WTC11 (cell line): Measurements from ENCODE around the gene FAM20A. TPM values are rescaled to one million over a fixed set of nuclear protein-coding genes. Genes with fewer than 3 reads are reported as not detected.
"Not testable (repeated sequence)": the region's sequence is repeated elsewhere in the genome, so short reads cannot be mapped to it uniquely, and the experiment has no call there.

Experiments
- ATAC-seq: fragments of 200-7000 bp; cut with Tn5 transposase; 2 replicates; pipeline ENCODE4 v1.10.0; 2021; ENCODE audit warnings: mild to moderate bottlenecking, moderate library complexity
- CTCF ChIA-PET: fragments of 300-600 bp; sonication (Branson Sonifier 250); formaldehyde crosslinking; loops from one replicate; lab custom pipeline; 2021; ENCODE audit warnings: antibody characterized with exemption; lab: Charles Lee
- POLR2A ChIA-PET: fragments of 350-600 bp; sonication (Branson Sonifier 250); formaldehyde crosslinking; loops from one replicate; lab custom pipeline; 2021; ENCODE audit warnings: antibody characterized with exemption; lab: Charles Lee
- DNase-seq: peaks from one replicate; pipeline ENCODE4 v3.0.0; 2021; ENCODE audit warnings: low spot score
- H3K27ac Mint-ChIP-seq: 2 replicates; pipeline ENCODE4 v1.8.0; 2021; ENCODE audit warnings: mixed read lengths
- H3K27me3 Mint-ChIP-seq: 2 replicates; pipeline ENCODE4 v1.8.0; 2021; ENCODE audit warnings: low read depth, mild to moderate bottlenecking, moderate library complexity, mixed read lengths
- H3K36me3 Mint-ChIP-seq: 2 replicates; pipeline ENCODE4 v1.8.0; 2021; ENCODE audit warnings: mixed read lengths
- H3K4me1 Mint-ChIP-seq: 2 replicates; pipeline ENCODE4 v1.8.0; 2022; ENCODE audit warnings: mixed read lengths
- H3K4me3 Mint-ChIP-seq: 2 replicates; pipeline ENCODE4 v1.8.0; 2021; ENCODE audit warnings: mild to moderate bottlenecking, moderate library complexity, mixed read lengths
- H3K9me3 Mint-ChIP-seq: 2 replicates; pipeline ENCODE4 v1.8.0; 2021; ENCODE audit warnings: mixed read lengths
- CREB1 ChIP-seq: sonication (generic); formaldehyde crosslinking; IDR thresholded peaks from 2 replicates; pipeline ENCODE4 v1.8.0; 2023; ENCODE audit warnings: mild to moderate bottlenecking, missing genetic modification reagents
- FOXJ3 ChIP-seq: sonication (generic); formaldehyde crosslinking; IDR thresholded peaks from 2 replicates; pipeline ENCODE4 v1.9.0; 2021; ENCODE audit warnings: missing genetic modification reagents, mild to moderate bottlenecking, borderline replicate concordance
- GTF2I ChIP-seq: fragments of 250-450 bp; sonication (Bioruptor Pico); conservative IDR thresholded peaks from 2 replicates; pipeline ENCODE4 v1.4.0; 2021; ENCODE audit warnings: mild to moderate bottlenecking
- NR2C2 ChIP-seq: sonication (generic); formaldehyde crosslinking; IDR thresholded peaks from 2 replicates; pipeline ENCODE4 v1.8.0; 2022; ENCODE audit warnings: mild to moderate bottlenecking, missing genetic modification reagents
- RELA ChIP-seq: sonication (generic); formaldehyde crosslinking; IDR thresholded peaks from 2 replicates; pipeline ENCODE4 v1.8.1; 2022; ENCODE audit warnings: missing genetic modification reagents, mild to moderate bottlenecking, borderline replicate concordance
- SMAD3 ChIP-seq: sonication (generic); formaldehyde crosslinking; IDR thresholded peaks from 2 replicates; pipeline ENCODE4 v1.8.0; 2022; ENCODE audit warnings: missing genetic modification reagents, mild to moderate bottlenecking, borderline replicate concordance
- SOX15 ChIP-seq: fragments of 250-450 bp; sonication (Bioruptor Pico); IDR thresholded peaks from 2 replicates; pipeline ENCODE4 v1.9.0; 2021; ENCODE audit warnings: mild to moderate bottlenecking
- ZNF121 ChIP-seq: sonication (generic); formaldehyde crosslinking; IDR thresholded peaks from 2 replicates; pipeline ENCODE4 v1.8.0; 2023; ENCODE audit warnings: missing genetic modification reagents
- total RNA-seq: library from RNA; stranded (reverse); gene quantifications from 3 replicates; pipeline ENCODE4 v1.2.3, GENCODE V29; 2021
- TF ChIP-seq, protein P1 (sequence below): sonication (generic); formaldehyde crosslinking; IDR thresholded peaks from 2 replicates; pipeline ENCODE4 v1.8.1; 2022; ENCODE audit warnings: missing genetic modification reagents, borderline replicate concordance
- TF ChIP-seq, protein P2 (sequence below): sonication (generic); formaldehyde crosslinking; IDR thresholded peaks from 2 replicates; pipeline ENCODE4 v1.8.0; 2022; ENCODE audit warnings: mild to moderate bottlenecking, missing genetic modification reagents
- TF ChIP-seq, protein P3 (sequence below): fragments of 250-450 bp; sonication (Bioruptor Pico); IDR thresholded peaks from 2 replicates; pipeline ENCODE4 v1.9.0; 2021; ENCODE audit warnings: moderate library complexity, mild to moderate bottlenecking, inconsistent platforms, borderline replicate concordance
- TF ChIP-seq, protein P4 (sequence below): sonication (generic); formaldehyde crosslinking; conservative IDR thresholded peaks from 2 replicates; pipeline ENCODE4 v1.8.1; 2022; ENCODE audit warnings: mild to moderate bottlenecking, missing genetic modification reagents
- TF ChIP-seq, protein P5 (sequence below): sonication (generic); formaldehyde crosslinking; IDR thresholded peaks from 2 replicates; pipeline ENCODE4 v1.8.1; 2023; ENCODE audit warnings: mild to moderate bottlenecking, missing genetic modification reagents
- TF ChIP-seq, protein P6 (sequence below): sonication (generic); formaldehyde crosslinking; IDR thresholded peaks from 2 replicates; pipeline ENCODE4 v1.8.0; 2022; ENCODE audit warnings: mild to moderate bottlenecking, missing genetic modification reagents

FAM20A gene
- total RNA-seq, 1 experiment from 2014 or later = 5.8 TPM

DNA sequence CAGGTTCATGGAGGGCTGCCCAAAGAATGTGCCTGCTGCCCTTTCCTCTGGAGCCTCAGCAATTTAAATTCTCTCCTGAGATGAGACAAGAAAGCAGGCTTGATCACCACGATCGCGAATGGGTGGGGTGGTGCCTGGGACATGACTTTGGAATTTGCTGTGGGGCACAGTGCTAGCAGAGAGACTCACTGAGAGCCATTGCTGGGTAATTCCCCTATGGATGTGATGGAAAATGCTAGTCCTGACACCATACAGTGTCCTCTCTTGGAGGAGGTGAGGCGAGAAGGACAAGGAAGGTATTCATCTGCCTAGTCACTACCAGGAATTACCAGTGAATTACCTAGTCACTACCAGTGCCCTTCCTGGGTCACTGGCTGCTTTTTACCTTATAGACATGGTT is 15.5 kb downstream of the FAM20A start:
- Mint-ChIP-seq H3K4me1 (no peaks in the 10 kb centered on the region), H3K27ac (no peak overlapping the region), H3K4me3 (no peak overlapping the region), H3K9me3 (peaks cover 34% of the 10 kb centered on the region), H3K27me3 (no peaks in the 10 kb centered on the region), H3K36me3 (peaks cover 9% of the 10 kb centered on the region)
- POLR2A ChIA-PET = no interaction called here
- TF ChIP-seq SMAD3 (no peak), SOX15 (CRISPR knock-in tag) (no peak), RELA (no peak), NR2C2 (CRISPR knock-in tag) (no peak)
- TF ChIP-seq, protein P1, sequence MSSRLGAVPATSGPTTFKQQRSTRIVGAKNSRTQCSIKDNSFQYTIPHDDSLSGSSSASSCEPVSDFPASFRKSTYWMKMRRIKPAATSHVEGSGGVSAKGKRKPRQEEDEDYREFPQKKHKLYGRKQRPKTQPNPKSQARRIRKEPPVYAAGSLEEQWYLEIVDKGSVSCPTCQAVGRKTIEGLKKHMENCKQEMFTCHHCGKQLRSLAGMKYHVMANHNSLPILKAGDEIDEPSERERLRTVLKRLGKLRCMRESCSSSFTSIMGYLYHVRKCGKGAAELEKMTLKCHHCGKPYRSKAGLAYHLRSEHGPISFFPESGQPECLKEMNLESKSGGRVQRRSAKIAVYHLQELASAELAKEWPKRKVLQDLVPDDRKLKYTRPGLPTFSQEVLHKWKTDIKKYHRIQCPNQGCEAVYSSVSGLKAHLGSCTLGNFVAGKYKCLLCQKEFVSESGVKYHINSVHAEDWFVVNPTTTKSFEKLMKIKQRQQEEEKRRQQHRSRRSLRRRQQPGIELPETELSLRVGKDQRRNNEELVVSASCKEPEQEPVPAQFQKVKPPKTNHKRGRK (CRISPR knock-in tag) = no peak
- TF ChIP-seq, protein P2, sequence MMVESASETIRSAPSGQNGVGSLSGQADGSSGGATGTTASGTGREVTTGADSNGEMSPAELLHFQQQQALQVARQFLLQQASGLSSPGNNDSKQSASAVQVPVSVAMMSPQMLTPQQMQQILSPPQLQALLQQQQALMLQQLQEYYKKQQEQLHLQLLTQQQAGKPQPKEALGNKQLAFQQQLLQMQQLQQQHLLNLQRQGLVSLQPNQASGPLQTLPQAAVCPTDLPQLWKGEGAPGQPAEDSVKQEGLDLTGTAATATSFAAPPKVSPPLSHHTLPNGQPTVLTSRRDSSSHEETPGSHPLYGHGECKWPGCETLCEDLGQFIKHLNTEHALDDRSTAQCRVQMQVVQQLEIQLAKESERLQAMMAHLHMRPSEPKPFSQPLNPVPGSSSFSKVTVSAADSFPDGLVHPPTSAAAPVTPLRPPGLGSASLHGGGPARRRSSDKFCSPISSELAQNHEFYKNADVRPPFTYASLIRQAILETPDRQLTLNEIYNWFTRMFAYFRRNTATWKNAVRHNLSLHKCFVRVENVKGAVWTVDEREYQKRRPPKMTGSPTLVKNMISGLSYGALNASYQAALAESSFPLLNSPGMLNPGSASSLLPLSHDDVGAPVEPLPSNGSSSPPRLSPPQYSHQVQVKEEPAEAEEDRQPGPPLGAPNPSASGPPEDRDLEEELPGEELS (CRISPR knock-in tag) = no peak
- CTCF ChIA-PET = no interaction called here
- no peak for DNase-seq
- no peak; the same call in 1 of the 2 replicates for ATAC-seq

DNA sequence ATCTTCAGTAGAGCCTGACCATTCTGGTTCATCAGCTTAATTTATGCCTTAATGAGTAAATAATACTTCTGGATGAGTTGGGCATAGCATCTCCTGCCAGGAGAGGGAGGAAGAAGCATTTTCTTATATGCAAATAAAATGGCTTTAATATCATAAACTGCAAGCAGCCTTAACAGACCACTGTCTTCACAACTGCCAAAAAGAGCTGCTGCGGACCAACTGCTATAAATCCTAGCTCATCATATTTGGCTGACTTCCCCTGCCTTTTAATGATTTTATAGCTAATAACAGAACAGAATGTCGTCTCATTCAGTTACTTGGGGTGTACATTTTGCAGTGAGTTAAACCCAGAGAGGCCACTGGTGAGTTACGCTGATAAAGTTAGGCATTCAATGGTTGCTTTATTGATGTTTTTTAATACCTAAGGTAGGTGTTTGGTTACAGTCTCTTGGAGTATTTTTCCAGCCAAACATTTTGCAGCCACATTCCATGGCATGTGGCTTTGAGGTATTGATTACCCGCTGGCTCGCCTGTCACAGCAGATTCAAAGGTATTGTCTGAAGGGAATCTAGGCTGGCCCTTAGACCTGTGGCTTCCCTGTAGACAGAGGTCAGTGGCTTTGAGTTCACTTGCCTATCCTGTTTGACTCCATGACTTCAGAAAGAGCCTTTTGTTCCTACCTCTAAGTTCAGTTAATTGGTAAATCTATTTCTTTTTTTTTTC is 16.4 kb downstream of the FAM20A start:
- DNase-seq (no peak), ATAC-seq (no peak)
- ChIA-PET POLR2A (no interaction called here), CTCF (no interaction called here)
- Mint-ChIP-seq H3K36me3 (peaks cover 9% of the 10 kb centered on the region), H3K4me1 (0 out of 2 replicates have a peak, but pooled peaks cover 2% of the 10 kb centered on the region), H3K27ac (no peak overlapping the region), H3K27me3 (no peaks in the 10 kb centered on the region), H3K9me3 (peaks cover 33% of the 10 kb centered on the region), H3K4me3 (no peak overlapping the region)
- TF ChIP-seq, protein P3, sequence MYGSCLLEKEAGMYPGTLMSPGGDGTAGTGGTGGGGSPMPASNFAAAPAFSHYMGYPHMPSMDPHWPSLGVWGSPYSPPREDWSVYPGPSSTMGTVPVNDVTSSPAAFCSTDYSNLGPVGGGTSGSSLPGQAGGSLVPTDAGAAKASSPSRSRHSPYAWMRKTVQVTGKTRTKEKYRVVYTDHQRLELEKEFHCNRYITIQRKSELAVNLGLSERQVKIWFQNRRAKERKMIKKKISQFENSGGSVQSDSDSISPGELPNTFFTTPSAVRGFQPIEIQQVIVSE (CRISPR knock-in tag) = no peak
- TF ChIP-seq NR2C2 (CRISPR knock-in tag) (no peak), ZNF121 (no peak), GTF2I (CRISPR knock-in tag) (no peak), CREB1 (CRISPR knock-in tag) (no peak), FOXJ3 (no peak)
- TF ChIP-seq, protein P4, sequence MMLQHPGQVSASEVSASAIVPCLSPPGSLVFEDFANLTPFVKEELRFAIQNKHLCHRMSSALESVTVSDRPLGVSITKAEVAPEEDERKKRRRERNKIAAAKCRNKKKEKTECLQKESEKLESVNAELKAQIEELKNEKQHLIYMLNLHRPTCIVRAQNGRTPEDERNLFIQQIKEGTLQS (CRISPR knock-in tag) = no peak
- TF ChIP-seq, protein P5, sequence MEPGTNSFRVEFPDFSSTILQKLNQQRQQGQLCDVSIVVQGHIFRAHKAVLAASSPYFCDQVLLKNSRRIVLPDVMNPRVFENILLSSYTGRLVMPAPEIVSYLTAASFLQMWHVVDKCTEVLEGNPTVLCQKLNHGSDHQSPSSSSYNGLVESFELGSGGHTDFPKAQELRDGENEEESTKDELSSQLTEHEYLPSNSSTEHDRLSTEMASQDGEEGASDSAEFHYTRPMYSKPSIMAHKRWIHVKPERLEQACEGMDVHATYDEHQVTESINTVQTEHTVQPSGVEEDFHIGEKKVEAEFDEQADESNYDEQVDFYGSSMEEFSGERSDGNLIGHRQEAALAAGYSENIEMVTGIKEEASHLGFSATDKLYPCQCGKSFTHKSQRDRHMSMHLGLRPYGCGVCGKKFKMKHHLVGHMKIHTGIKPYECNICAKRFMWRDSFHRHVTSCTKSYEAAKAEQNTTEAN (CRISPR knock-in tag) = no peak
- TF ChIP-seq, protein P6, sequence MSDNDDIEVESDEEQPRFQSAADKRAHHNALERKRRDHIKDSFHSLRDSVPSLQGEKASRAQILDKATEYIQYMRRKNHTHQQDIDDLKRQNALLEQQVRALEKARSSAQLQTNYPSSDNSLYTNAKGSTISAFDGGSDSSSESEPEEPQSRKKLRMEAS (CRISPR knock-in tag) = no peak

DNA sequence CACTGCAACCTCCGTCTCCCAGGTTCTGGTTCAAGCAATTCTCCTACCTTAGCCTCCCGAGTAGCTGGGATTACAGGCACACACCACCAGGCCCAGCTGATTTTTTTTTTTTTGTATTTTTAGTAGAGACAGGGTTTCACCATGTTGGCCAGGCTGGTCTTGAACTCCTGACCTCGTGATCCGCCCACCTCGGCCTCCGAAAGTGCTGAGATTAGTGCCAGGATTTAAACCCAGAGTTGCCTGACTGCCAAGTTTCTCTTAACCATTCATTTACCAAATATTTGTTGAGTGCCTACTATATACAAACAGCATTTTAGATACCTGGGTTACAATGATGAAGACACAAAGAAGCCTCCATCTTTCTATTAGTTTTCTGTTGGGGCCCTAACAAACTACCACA is 18.3 kb downstream of the FAM20A start:
- H3K27ac Mint-ChIP-seq, ATAC-seq, H3K4me3 Mint-ChIP-seq, H3K36me3 Mint-ChIP-seq, POLR2A ChIA-PET, H3K27me3 Mint-ChIP-seq, CTCF ChIA-PET, H3K4me1 Mint-ChIP-seq, DNase-seq: not testable (repeated sequence)
- peaks cover 22% of the 10 kb centered on the region for H3K9me3 Mint-ChIP-seq
